Activated CD4-positive, CD25-positive, alpha-beta regulatory T cell treated with anti-CD3 and anti-CD28 coated beads, Interleukin-2, amount 50 U/mL, for 24 hours (primary cell): ENCODE data around the gene ZBTB7B.

Experiments used
- ATAC-seq, 2 donors: fragments of 150-1000 bp; cut with Tn5 transposase; one replicate each; pipeline ENCODE4 v1.10.0; 2021; ENCODE audit warnings: mild to moderate bottlenecking in 1 of 2, moderate library complexity in 1 of 2

ZBTB7B gene

GRCh38 chr1:155062702-155063411, 60.3 kb downstream of the ZBTB7B start:
- peak; percentile 17 to 39 for ATAC-seq

GRCh38 chr1:155063550-155064110, 61.0 kb downstream of the ZBTB7B start, which contains the start of gene EFNA4:
TSS of gene EFNA4 (plus strand) at chr1:155063740. CDS start at chr1:155063824, 84 bp downstream.
- peak; percentile 87 to 89 for ATAC-seq

- peak; percentile 9 to 18 for ATAC-seq
Observed at GRCh38 chr1:155064111-155064831, 61.7 kb downstream of the ZBTB7B start.

GRCh38 chr1:155064832-155065429, 62.3 kb downstream of the ZBTB7B start:
- ATAC-seq, result no peak

GRCh38 chr1:155066777-155067176, 64.2 kb downstream of the ZBTB7B start:
- no peak for ATAC-seq
